GM13976 (cell line): Measurements from ENCODE around the gene SMIM26.
A peak's percentile ranks its signal among the peaks of the same experiment; 100 is the strongest.
"Not testable (repeated sequence)": the region's sequence is repeated elsewhere in the genome, so short reads cannot be mapped to it uniquely, and the experiment has no call there.

Source experiments
- DNase-seq: peaks from one replicate; pipeline ENCODE4 v3.0.0; 2012; ENCODE audit warnings: low spot score
- CTCF ChIP-seq: IDR thresholded peaks from 2 replicates; pipeline ENCODE4 v1.5.1; 2012; ENCODE audit warnings: borderline replicate concordance, mild to moderate bottlenecking; ENCODE audit not compliant: insufficient read depth; ENCODE audit errors: extremely low read depth, missing control alignments, control extremely low read depth
- in situ Hi-C: fragments of 300-500 bp; cut with MboI; formaldehyde crosslinking; loops from one replicate; pipeline ENCODE4 v1.12.0; 2022; ENCODE audit warnings: low sequenced_read_pairs, mixed read lengths, inconsistent platforms; ENCODE audit not compliant: unreplicated experiment

SMIM26 gene

GRCh38 chr20:18566892-18567738, at the start of gene SMIM26:
SMIM26 (plus strand) TSS chr20:18567432; CDS start chr20:18567479, 47 bp downstream.
- DNase-seq, result peak; percentile 93
- in situ Hi-C loops, result no loop called here

GRCh38 chr20:18522066-18522465, 45.2 kb upstream of the SMIM26 start:
- DNase-seq, in situ Hi-C loops: not testable (repeated sequence)

More at GRCh38 chr20:18566892-18567738, at the start of gene SMIM26:
- TF ChIP-seq CTCF, result no peak

GRCh38 chr20:18523066-18523465, 44.2 kb upstream of the SMIM26 start:
- DNase-seq, result no peak
- TF ChIP-seq CTCF, result no peak
- in situ Hi-C loops, result no loop called here

GRCh38 chr20:18524646-18525045, 42.6 kb upstream of the SMIM26 start:
- no peak for DNase-seq
- in situ Hi-C loops, result no loop called here
- no peak for TF ChIP-seq CTCF

GRCh38 chr20:18526761-18527160, 40.5 kb upstream of the SMIM26 start:
- in situ Hi-C loops, DNase-seq: not testable (repeated sequence)

- no peak for DNase-seq
- no peak for TF ChIP-seq CTCF
- in situ Hi-C loops, result no loop called here
These were observed 39.9 kb upstream of the SMIM26 start for GRCh38 chr20:18527339-18527738.

GRCh38 chr20:18527836-18528235, 39.4 kb upstream of the SMIM26 start:
- no peak for DNase-seq
- in situ Hi-C loops, result no loop called here
- no peak for TF ChIP-seq CTCF
